HG03060 (cell line): Measurements from ENCODE around the gene SLC12A3.

ENCODE experiments used
- ATAC-seq: cut with Tn5 transposase; IDR thresholded peaks from one replicate; pipeline ENCODE4 v1.9.1; 2021; ENCODE audit warnings: low read depth, moderate number of reproducible peaks; ENCODE audit not compliant: unreplicated experiment

The SLC12A3 gene

DNA sequence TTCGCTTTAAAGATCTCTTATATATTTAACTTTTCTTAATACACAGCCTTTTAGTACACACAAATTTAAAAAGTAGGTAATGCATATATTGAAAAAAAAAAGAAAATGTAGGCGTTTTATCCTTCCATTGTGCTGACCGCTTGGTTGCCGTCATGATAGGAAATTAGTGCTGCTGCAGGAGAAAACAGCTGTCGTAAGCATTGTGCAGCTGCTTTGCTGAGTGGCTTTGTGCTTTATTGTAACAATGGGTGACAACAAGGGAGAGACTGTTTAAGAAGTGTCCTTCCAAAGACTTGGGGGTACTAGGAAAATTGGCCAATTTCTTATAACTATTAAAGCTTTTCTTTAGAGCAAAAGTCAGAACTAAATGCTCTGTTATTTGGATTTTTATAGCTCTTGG is 71.9 kb downstream of the SLC12A3 start:
- ATAC-seq = no peak

DNA sequence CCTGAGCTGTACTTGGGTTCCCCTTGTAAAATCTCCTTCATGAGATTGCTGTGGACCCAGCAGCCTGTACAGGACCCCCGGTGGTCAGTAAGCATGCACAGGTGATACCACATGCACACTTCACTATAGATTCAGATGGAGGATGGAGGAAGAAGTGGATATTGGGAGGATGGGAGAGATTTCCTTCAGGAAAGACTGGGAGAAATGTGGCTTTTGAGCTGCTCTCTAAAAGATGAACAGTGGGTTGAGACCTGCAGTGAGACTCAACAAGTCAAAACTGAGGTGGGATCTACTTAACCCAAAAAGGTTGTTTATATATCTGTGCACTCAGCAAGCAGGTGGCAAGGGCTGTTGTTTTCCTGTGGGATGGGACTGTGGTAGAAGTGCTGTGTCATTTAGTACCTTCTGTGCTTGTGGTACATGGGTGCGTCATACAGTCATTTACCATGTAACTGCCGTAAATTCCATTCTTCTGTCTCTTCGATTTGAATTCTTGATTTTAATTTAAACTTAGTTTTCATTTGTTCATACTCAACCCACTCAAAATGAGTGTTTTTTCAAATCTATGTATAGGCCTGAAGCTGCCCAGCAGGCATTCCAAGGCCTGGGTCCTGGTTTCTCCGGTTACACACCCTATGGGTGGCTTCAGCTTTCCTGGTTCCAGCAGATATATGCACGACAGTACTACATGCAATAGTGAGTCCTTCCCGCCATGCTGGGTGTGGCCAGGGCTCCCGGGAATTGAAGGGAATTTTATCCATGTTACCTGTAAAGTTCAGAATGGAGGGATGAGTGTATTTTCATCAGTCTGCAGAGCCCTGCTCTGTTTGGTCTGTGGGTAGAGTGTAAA is 73.9 kb downstream of the SLC12A3 start:
- ATAC-seq = no peak

DNA sequence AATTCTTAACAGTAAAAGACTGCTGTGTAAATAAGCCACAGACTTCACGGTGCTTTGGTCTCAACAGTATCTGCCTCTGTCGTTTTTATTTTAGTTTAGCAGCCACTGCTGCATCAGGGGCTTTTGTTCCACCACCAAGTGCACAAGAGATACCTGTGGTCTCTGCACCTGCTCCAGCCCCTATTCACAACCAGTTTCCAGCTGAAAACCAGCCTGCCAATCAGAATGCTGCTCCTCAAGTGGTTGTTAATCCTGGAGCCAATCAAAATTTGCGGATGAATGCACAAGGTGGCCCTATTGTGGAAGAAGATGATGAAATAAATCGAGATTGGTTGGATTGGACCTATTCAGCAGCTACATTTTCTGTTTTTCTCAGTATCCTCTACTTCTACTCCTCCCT is 74.8 kb downstream of the SLC12A3 start:
- ATAC-seq = no peak

DNA sequence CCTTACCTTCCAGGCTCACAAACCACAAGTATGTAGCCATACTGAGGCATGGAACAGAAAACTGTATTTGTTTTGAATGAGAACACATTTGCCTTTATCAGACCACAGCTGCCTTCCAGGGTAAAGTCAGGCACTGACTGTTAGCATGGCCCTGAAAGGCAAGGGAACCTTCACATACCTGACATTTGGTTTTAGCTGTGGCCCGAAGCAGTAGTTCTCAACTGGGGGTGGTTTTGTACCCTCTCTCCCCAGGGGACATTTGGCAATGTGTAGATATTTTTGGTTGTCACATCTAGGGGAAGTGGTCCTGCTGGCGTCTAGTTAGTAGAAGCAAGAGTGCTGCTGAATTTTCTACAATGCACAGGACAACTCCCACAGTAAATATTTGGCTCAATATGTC is 76.1 kb downstream of the SLC12A3 start:
- ATAC-seq = no peak

DNA sequence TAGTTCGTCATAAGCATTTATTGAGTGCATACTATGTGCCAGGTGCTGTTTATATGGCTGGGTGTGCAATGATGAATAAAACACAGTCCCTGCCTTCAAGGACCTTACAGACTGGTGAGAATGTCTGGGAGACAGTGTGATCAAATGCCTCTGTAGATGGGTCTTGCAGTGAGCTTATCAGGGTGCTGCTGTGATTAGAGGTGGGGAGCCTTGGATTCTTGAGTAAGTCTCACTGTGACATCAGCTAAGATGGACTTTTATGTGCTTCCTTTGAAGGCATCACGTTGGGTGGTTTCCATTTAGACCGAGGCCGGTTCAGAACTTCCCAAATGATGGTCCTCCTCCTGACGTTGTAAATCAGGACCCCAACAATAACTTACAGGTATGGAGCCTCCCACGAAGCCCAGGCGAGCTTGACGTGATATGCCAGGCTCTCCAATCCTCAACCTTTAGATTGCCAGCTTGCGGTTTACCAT is 76.9 kb downstream of the SLC12A3 start:
- ATAC-seq = no peak

DNA sequence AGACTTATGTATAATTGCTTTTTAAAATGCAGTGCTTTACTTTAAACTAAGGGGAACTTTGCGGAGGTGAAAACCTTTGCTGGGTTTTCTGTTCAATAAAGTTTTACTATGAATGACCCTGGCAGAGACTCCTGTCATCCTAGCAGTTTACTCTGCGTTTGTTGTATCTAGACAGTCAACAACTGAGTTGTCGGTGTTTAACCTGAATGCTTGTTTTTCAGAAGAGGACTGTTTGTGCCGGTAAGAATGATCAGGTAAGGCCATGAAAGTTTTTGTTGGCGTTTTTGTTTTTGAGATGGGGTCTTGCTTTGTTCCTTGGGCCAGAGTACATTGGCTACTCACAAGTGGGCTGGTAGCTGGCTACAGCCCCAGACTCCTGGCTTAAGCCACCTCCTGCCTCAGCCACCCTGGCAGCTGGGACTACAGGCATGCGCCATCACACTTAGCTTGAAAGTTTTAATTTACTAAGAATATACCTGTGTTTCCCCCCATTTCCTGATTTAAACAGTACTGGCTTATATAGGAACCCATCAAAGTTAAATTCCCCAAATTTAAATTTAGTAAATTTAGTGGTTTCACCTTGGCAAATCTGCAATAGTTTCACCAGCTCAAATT is 78.9 kb downstream of the SLC12A3 start:
- no peak for ATAC-seq

DNA sequence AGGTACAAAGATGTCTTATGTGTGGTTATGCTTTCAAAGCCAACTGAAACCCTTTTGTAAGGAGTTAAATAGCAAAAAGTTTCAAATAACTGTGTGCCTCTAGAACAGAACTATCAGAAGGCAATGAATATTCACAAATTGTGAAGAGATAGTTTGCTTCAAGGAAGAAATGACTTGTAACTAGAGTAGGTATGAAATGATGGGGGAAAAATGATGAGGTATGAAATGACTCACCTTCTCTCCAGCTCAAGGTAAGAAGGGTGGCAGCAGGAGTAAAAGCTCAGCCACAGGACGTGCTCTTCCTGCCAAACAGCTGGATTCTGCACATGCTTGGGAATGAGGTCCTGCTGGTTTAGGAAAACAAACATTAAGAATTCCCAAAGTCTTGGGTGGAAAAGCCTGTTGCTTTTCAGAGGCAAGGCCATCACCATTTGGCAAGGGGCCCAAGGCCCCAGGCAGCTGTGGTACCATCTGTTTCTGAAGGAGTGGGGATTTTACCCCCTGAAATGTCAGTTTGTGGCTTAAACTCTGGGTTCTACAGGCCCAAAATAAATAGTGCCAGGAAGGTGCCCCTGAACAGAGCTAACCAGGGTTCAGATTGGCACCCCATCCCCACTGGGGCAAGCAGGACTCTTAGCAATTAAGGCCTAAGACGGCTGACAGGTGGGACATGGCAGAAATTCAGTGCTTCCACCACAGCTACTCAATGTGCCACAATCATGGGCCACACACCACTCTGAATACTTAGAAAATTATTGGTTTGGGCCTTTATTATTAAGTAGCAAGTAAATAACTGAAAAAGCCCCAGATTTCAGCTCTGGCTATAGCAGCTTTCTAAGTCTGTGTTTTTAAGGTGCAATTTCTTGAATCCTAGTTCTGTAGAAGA is 80.2 kb downstream of the SLC12A3 start:
- ATAC-seq = no peak

DNA sequence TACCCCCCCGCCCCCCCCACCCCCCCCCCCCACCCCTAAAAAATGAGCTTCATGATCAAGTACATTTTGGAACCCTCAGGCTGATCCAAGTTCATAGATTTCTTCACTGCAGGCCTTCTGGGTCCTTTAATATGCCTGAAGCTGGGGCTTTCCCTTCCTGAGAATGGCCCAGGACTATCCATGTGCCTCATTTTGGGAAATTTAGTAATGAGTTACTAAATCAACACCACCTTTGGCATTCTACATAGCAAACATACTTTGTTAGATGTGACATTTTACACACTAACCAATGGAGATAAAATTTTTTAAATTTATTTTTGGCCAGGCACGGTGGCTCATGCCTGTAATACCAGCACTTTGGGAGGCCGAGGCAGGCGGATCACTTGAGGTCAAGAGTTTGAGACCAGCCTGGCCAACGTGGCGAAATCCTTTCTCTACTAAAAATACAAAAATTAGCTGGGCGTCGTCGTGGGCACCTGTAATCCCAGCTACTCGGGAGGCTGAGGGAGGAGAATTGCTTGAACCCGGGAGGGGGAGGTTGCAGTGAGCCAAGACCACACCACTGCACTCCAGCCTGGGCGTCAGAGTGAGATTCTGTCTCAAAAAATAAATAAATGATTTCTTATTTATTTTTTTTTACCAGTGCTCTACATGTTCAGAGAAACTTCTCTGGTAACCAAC is 81.0 kb downstream of the SLC12A3 start:
- no peak for ATAC-seq

DNA sequence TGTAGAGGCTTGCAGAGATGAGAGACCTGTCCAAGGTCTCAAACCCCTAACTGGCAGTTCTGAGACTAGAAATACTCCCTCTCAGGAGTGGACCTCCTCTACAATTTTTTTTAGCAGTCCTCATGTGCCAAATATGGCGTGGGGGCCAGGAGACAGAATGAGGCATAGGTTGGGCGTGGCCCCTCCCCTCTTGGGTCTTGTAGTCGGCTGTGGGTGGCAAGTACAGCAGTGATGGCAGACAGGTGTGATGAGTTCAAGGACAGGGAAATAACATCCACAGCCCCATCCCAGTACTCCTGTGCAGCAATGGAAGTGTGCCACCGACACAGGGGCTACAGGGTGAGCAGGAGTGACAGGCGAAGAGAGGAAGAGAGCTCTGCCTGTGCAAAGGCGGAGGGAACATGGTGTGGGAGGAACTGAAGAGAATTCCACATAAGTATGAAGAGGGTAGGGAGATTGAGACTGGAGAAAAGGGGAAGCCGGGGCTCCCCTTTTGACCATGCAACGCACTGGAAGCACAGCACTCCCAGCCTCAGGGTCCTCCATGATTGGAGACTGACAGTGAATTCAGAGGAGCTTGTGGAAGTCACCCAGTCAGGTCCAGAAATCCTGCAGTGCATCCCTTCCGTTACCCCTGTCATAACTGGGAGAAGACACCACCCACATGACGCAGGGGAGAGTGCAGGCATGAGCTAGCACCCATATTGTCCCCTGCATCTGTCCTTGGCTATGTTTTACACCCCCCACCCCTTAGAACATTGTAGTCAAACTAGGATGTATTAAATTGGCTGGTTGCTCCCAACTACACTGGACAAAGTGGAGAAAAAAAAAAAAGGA is 82.0 kb downstream of the SLC12A3 start:
- no peak for ATAC-seq

DNA sequence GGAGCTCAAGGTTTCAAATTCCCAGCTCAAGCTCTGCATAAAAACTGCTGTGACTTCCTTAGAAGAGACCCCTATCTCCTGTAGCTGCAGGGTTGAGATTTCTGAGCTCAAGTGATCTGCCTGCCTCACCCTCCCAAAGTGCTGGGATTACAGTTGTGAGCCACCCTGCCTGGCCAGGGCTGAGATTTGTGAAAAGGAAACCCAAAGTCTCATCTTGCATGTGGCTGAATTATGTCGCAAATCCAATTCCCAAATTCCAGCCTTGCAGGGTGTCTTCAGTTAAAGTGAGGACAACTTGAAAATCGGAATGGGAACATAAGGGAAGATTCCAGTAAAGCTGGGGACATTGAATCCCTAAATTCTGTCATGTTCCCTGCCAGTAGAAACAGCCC is 82.6 kb downstream of the SLC12A3 start:
- ATAC-seq = no peak

DNA sequence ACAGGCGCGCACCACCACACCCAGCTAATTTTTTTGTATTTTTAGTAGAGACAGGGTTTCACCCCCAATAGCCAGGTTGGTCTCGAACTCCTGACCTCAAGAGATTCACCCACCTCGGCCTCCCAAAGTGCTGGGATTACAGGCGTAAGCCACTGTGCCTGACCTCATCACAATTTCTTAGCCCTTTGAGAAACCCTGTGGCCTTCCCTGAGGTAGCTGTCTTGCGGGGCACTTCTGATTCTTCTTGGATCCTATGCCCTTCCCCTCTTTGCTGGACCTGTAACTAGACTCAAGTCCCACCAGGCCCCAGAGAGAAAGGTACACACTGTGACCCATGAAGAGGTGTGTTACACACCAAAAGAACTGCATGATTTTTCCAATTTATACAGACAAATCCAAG is 83.2 kb downstream of the SLC12A3 start:
- no peak for ATAC-seq

DNA sequence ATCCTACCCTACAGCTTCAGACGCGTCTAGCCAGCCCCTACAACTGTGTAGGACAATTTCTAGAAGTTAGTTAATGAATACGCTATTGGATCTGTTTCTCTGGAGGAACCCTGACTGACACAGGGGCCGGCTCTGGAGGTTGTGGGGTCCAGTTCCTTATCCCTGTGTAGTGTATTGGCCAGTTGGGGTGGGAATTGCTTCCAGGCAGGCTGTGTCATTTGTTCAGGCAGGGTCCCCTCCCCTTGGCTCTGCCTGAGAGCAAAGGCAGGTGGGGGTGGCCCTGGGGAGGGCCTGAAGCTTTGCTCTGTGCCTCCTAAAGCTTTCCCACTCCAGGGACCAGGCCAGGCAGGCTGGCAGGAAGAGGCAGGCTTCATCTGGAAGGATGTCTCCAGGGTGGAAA is 85.0 kb downstream of the SLC12A3 start:
- ATAC-seq = no peak

DNA sequence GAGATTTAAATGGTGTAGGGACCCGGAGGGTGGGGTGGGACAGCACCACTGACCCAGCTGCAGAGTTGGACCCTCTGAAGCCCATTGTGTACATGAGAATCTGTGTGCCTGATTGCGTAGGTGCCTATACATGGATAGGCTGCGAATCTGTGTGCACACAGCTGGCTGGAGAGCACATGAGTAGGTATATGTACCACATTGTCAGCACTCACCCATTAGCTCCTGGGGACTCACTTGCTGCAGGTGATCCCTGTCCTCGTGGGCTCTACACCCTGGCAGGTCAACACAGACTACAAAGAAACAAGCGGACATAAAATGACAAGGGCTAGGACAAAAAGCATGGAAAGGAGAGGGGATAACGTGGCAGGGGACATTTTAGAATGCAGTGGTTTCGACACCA is 85.4 kb downstream of the SLC12A3 start:
- no peak for ATAC-seq

DNA sequence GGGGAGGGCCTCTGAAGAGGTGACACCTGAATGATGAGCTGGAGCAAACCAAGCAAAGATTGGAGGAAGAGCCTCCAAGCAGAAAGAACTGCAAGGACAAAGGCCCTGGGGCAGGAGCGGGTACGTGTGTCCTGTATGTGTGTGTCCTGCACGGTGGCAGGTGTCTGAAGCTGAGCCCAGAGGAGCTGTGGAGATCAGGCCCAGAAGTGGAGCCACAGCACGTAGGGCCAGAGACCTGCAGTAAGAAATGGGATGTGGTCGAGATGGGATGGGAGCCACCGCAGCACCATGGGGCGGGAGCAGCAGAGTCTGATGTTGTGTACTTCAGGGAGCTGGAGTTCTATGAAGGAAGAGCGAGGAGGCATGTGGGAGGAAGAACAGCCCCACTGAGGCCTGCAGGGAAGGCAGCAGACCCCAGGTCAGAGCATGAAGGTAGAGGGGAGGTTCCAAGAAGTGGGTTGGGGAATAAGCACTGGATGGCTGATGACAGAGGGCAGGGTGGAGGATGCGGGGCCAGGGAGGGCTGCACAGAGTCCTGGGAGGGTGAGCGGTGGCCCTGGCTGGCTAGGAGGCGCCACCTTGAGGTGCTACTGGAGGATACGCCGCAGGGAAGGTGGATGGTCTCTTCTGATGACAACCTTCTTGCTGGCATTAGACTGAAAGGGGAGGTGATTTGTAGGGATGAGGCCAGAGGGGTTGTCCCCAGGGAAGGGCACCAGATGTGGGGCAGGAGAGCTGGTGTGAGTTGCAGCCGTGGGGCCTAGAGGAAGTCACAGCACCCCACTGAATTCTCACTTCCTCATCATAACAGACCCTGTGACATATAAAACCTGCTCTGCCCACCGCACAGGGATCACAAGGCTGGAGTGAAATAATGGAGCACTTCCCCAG is 86.1 kb downstream of the SLC12A3 start:
- no peak for ATAC-seq

DNA sequence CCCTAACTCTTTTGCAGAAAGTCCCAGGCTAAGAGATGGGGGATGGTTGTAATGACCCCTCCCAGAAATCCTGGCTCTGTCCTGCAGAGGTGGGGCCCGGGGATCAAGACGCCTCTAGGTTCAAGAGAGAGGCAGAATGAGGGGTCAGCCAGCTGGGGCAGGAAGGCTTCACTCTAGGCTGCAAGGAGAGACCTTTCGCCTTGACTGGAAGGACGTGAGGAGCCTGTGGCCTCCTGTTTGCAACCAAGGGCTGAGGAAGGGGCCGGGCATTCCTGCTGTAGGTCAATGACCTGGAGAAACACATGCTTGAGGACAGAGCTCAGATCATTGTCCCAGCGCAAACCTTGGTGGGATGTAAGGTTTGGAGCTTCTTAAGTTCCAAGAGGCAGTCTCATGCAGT is 88.0 kb downstream of the SLC12A3 start:
- no peak for ATAC-seq

DNA sequence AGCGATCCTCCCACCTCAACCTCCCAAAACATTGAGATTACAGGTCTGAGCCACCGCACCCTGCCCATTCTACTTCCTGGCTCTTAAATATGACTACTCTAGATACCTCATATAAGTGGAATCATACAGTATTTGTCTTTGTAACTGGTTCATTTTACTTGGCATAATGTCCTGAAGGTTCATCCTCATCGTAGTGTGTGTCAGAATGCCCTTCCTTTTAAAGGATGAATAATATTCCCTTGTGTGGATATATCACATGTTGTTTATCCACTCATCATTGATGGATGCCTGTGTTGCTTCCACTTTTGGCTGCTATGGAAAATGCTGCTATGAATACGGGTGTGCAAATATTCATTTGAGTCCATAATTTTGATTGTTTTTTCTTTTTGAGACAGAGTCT is 91.1 kb downstream of the SLC12A3 start:
- ATAC-seq = no peak

DNA sequence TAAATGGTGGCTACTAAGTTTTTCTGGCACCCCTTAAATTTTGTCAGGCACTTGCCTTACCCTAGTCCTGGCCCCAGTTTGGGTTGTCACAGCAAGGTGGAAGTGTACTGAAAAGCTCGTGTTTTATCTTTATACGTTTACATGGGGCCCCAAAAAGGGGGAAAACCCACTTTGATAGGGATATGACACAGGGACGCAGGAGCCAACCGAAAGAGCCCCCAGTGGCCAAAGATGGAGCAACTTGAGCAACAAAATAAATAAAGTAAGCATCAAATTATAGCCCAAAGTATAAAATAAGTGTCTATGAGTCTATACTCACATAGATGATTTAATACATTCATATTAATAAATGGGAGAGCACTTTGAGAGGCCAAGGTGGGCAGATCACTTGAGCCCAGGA is 91.7 kb downstream of the SLC12A3 start:
- no peak for ATAC-seq

DNA sequence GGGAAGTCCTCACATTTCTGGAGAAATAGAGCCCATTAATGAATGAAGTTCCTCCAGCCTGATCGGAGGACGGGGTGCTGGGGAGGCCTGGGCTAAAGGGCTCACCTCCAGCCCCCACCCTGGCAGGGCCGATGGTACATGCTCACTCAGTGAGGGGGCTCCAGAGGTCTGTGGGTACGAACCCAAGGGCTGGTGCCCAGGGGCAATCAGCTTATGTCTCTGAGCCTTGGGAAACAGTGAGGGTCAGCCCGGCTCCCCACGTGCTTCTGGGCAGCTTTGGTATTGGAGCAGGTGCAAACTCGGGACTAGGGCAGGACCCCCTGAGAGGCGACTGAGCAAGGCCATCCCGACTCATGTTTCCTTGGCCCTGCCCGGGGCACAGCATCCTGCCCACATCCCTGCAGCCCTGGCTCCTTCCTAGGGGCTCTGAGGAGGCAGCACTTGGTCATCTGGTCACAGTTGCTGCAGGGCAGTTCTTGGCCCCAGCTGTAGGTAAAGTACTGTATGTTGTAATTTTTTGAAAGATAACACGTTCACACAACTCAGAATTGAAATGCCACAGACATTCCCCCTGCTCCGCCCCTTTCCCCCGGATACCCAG is 95.8 kb downstream of the SLC12A3 start:
- no peak for ATAC-seq
